HG03175 (cell line): ENCODE data around the gene ALOX15B.
"Not testable (repeated sequence)": the region's sequence is repeated elsewhere in the genome, so short reads cannot be mapped to it uniquely, and the experiment has no call there.

Experiments used
- ATAC-seq: cut with Tn5 transposase; IDR thresholded peaks from one replicate; pipeline ENCODE4 v1.9.1; 2021; ENCODE audit warnings: mild to moderate bottlenecking, moderate library complexity; ENCODE audit not compliant: unreplicated experiment

The ALOX15B gene

GRCh38 chr17:8061851-8062250 lies 23.0 kb downstream of the ALOX15B start:
- ATAC-seq = not testable (repeated sequence)

- no peak for ATAC-seq
Measured at GRCh38 chr17:8062435-8062806, 23.6 kb downstream of the ALOX15B start.

DNA sequence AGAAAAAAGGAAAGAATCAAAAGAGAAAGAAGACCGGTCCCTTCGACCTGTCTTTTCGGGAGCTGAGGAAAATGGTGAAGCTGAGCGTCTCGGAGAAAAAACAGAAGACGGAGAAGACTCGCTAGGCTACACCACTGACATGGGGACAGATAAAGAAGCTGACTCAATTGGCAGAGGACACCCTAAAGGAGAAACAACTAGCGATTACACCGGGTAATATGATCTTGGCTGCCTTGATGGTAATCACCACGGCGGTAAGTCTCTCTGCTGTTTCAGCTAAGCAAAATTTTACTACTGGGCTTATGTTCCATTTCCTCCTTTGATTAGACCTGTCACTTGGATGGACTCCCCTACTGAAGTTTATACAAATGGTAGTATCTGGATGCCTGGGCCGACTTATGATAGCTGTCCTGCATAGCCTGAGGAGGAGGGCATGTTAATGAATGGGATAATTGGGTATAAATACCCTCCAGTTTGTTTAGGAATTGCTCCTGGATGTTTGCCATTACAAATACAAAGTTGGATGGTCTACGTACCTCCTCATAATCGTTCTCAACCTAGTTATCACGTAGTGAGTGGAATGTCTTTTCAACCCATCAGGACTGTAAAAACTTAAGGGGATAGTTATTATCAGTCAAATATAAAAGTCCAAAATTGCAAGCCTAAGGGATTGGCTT lies 24.1 kb downstream of the ALOX15B start:
- no peak for ATAC-seq

GRCh38 chr17:8063761-8064534 lies 25.1 kb downstream of the ALOX15B start:
- ATAC-seq = no peak

GRCh38 chr17:8064561-8065019 lies 25.7 kb downstream of the ALOX15B start:
- ATAC-seq = no peak

DNA sequence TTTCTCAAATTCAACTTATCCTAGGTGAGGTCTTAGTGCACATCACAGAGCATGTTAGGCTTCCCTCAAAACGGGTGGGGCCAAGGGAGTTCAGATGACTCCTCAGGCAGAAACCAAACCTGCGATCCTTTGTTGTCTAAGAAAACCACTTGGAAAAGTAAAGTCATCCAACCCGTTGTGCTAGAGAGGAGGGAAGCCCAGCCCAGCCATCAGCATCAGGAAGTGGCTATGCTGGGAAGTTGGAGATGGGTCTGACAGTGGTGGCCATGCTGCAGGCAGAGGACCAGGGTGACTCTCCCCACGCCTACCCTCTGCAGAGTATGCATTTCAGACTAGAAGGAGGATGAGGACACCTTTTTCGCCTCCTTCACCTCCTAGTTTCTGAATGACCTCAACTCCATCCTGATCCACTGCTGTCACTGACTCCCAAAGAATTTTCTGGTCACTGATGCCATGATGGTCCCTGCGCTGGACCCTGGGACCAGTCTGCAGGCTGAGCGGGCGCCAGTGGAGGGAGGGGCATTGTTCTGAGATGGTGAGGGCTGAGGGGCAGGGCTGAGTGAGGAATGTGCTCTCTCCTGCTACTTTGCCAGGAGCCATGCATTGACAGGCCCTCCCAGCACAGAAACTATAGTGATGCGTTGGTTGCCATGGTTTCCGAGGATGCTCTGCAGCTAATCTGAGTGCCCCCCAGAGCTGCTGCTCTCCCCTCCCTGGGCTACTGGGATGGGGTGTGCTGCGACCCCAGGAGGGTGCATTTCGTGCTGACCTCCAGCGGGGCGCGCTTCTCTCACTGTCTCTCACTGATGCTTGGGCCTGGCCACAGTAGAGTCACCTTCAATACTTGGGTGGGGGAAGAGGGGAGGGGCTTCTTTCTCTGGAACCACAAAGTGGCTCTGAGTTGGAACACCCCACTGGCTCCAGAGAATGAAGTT lies 28.2 kb downstream of the ALOX15B start:
- no peak for ATAC-seq

- ATAC-seq = no peak
Measured at GRCh38 chr17:8067806-8068205, 28.9 kb downstream of the ALOX15B start.

DNA sequence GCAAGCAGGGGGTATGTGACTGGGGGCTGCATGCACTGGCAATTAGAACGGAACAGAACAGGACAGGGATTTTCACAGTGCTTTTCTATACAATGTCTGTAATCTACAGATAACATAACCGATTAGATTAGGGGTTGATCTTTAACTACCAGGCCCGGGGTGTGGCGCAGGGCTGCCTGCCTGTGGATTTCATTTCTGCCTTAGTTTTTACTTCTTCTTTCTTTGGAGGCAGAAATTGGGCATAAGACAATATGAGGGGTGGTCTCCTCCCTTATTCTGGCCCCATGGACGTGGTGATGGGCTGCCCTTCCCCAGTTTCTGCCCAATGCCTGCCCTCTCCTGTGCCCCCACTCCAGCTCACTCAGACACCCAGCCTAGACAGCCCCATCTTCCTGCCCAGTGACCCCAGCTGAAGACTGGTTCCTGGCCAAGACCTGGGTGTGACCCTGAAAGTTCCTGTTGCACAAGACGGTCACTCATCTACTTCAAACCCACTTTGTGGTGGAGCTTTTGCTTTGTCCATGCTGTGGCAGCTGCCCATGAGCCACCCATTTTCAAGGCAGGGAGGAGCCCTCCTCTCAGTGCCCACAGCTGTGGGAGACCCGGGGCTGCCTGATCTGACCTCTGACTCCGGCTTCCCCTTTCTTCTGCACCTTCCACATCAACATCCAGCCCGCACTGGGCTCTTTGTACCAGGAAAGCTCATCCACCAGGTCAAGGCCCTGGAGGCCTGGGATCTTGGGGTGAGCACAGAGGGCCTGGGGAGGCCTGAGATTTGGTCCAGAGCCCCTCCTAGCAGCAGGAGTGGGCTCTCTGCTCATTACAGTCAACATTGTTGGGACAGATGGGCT lies 30.1 kb downstream of the ALOX15B start:
- ATAC-seq = no peak

DNA sequence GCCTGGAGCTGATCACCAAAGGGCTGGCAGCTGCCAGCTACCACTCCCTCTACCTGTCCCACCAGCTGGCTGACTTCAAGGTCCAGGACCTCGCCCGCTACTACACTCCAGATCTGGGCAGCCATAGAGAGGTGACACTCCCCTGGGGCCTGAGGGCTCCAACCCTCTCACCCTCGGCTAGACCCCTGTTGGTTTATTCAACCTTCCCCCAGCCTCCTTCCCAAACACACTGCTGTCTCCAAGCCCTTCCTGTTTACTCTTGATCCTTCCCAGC lies 30.7 kb downstream of the ALOX15B start:
- no peak for ATAC-seq

DNA sequence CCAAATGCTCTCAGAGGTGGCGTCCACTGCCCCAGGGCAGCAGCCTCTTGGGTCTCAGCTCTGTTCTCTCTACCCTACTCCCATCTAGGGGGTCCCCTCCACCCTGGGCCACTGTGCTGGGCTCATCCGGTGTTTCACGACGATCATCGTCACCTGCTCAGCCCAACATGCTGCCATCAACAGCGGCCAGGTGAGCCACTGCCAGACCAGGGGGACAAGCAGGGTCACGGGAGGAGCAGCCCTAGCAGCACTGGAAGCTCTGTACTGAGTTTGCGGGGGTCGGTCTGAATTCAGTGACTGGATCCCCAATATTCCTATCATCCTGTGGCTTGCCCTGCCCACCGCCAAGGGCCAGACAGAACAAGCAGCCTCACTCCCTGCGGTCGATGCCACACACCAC lies 32.6 kb downstream of the ALOX15B start:
- ATAC-seq = no peak

DNA sequence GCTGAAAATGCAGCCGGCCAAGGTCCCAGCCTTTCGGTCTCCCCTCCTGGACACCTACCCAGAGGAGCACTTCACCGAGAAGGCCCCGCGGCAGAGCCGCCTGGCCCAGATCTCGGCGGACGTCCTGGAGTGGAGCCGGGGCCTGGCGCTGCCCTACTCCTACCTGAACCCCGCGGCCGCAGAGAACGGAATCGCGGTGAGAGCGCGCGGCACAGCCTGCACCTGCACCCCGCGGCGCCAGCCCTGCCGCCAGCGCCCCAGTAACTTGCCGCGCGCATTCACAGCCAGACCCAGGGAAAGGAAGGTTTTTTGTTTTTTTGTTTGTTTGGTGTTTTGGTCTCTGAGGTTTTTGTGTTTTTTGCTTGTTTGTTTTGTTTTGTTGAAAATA lies 33.5 kb downstream of the ALOX15B start:
- no peak for ATAC-seq

DNA sequence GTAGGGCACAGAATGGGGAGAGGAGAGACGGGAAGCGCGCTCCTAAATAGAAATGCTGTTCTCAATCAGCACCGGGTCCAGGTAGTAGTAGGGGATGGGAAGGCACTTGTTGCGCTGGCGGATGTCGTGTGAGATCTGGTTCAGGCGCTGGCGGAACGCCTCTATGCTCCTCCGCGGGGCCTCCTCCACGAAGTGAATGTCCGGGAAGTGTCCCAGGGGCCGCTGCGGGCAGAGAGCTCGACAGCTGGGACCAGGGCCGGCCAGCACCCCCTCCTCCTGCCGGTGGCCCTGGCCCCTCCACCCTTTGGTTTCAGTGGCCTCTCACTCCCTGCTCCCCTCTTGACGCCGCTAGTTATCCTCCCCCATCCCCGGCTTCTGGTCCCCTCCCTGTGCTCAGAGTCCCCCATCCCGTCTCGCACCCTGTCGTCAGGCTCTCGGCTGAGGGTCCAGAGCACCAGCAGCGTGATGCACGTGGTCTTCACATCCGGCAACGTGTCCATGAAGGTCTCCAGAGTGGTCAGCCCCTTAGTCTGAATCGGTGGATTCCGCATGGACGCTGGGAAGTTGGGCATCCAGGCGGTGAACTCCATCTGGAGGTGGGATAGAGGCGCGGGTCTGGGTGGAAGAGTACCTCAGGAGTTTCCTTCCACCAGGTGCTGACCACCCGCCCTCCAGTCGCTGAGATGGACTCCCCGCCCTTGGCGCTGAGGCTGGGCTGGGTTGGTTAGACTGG lies 34.0 kb downstream of the ALOX15B start:
- no peak for ATAC-seq

- no peak for ATAC-seq
Measured at GRCh38 chr17:8073627-8074484, 35.0 kb downstream of the ALOX15B start.

- no peak for ATAC-seq
Measured at GRCh38 chr17:8074554-8074953, 35.7 kb downstream of the ALOX15B start.

- ATAC-seq = no peak
Measured at GRCh38 chr17:8075081-8075480, 36.2 kb downstream of the ALOX15B start.

GRCh38 chr17:8075574-8076342 lies 36.9 kb downstream of the ALOX15B start:
- ATAC-seq = no peak

DNA sequence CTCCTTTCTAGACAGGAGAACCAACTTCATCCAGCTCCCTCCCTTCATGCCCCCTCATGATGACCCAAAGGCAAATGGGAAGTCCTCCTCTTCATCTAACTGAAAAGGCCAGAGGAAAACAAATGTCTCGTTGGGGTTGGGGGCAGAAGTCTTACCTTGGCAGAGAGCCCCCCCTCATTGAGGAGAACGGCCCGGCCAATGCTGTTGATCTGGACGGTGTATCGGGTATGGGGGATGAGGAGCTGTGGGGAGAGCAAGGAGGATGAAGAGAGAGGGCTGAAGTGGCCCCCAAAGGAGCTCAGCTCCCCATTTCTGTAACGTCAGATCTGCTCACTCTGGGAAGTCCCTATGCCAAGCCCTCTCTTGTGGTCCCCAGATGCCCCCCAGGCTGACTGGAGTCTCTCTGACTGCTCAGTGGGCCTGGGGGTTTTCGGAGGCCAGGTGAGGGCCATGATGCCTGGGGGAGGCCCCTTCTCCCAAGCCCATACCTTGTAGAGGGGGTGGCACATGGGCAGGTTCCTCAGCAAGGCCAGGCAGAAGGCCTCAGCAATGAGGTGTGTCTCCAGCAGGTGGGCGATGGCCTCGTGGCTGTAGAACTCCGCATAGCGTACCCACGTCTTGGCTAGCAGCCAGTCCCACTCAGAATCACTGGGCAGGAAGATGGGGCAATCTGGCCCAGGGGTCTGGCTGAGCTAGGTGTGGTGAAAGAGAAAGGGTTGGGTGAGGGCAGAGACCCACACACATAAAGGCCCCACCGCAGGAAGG lies 37.8 kb downstream of the ALOX15B start:
- no peak for ATAC-seq

GRCh38 chr17:8077939-8078338 lies 39.1 kb downstream of the ALOX15B start:
- ATAC-seq = not testable (repeated sequence)
